Endothelial cell of umbilical vein (primary cell): ENCODE results near the gene KCNN3.

ENCODE experiments used
- CTCF ChIP-seq, 2 donors: IDR thresholded peaks; 1 replicate in 1 of 2; 2 replicates in 1 of 2; pipeline ENCODE4 v1.5.1; 2011; ENCODE audit warnings: low read length in 2 of 2, mild to moderate bottlenecking in 2 of 2, moderate library complexity in 2 of 2, control low read depth in 1 of 2, inconsistent platforms in 1 of 2, low read depth in 1 of 2; ENCODE audit not compliant: insufficient read depth in 1 of 2; ENCODE audit errors: extremely low read depth in 1 of 2
- EZH2 ChIP-seq: IDR thresholded peaks from 2 replicates; pipeline ENCODE4 v1.6.1; 2012; ENCODE audit warnings: borderline replicate concordance, low read depth, mild to moderate bottlenecking, moderate library complexity, low read length, inconsistent platforms; ENCODE audit not compliant: severe bottlenecking
- FOS ChIP-seq: IDR thresholded peaks from 2 replicates; pipeline ENCODE4 v1.6.1; 2011; ENCODE audit warnings: mild to moderate bottlenecking, low read length, moderate library complexity, borderline replicate concordance; ENCODE audit not compliant: insufficient read depth

GRCh38 chr1:154694995-154695394 is 175.1 kb downstream of the KCNN3 start:
- TF ChIP-seq CTCF (IDR thresholded peaks at IDR 0.05; ENCODE audit: extremely low read depth in 1 of 2, insufficient read depth in 1 of 2, low read depth in 1 of 2, low read length in 2 of 2) = no peak
- TF ChIP-seq FOS = no peak
- no peak for TF ChIP-seq EZH2
